A673 (cell line): Measurements from ENCODE around the gene POFUT1. TPM values are rescaled to one million over a fixed set of nuclear protein-coding genes. Genes with fewer than 3 reads are reported as not detected.

Source experiments
- BruUV-seq: library from RNA; stranded (reverse); fragments of 400-500 nt; replicated peaks from 2 replicates; lab custom pipeline; 2021; lab: Mats Ljungman, UMichigan
- CTCF ChIA-PET: fragments of 300-600 bp; sonication (Branson Sonifier 250); formaldehyde crosslinking; loops from one replicate; lab custom pipeline; 2022; ENCODE audit warnings: antibody characterized with exemption; lab: Charles Lee
- POLR2A ChIA-PET: fragments of 300-600 bp; sonication (Branson Sonifier 250); formaldehyde crosslinking; loops from one replicate; lab custom pipeline; 2022; ENCODE audit warnings: antibody characterized with exemption; ENCODE audit not compliant: low non-redundant PET; lab: Charles Lee
- DNase-seq: peaks from one replicate; pipeline ENCODE4 v3.0.0-alpha.2; 2015; ENCODE audit warnings: low spot score
- H3K27ac ChIP-seq: fragments of 200-600 bp; sonication (generic); 2 replicates; pipeline ENCODE4 v1.5.1; 2016; ENCODE audit warnings: mixed run types, low read depth, mild to moderate bottlenecking, mixed read lengths, antibody characterized with exemption, low read length; ENCODE audit not compliant: poor library complexity, severe bottlenecking
- H3K27me3 ChIP-seq: fragments of 200-600 bp; sonication (generic); replicated peaks from 2 replicates; pipeline ENCODE4 v1.6.1; 2017; ENCODE audit warnings: mixed run types, low read depth, mild to moderate bottlenecking, mixed read lengths, antibody characterized with exemption, low read length; ENCODE audit not compliant: insufficient read depth, poor library complexity
- H3K36me3 ChIP-seq: fragments of 200-600 bp; sonication (generic); 2 replicates; pipeline ENCODE4 v1.6.1; 2016; ENCODE audit warnings: mixed run types, mild to moderate bottlenecking, mixed read lengths, antibody characterized with exemption, low read length; ENCODE audit not compliant: insufficient read depth, poor library complexity, severe bottlenecking
- H3K4me1 ChIP-seq: fragments of 200-600 bp; sonication (generic); 2 replicates; pipeline ENCODE4 v1.6.1; 2017; ENCODE audit warnings: mixed run types, mild to moderate bottlenecking, mixed read lengths, antibody characterized with exemption, low read length; ENCODE audit not compliant: insufficient read depth, poor library complexity, severe bottlenecking
- H3K4me3 ChIP-seq: fragments of 200-600 bp; sonication (generic); 2 replicates; pipeline ENCODE4 v1.5.1; 2016; ENCODE audit warnings: low read depth, mixed run types, mild to moderate bottlenecking, mixed read lengths, low read length; ENCODE audit not compliant: poor library complexity, severe bottlenecking
- H3K9me3 ChIP-seq: fragments of 200-600 bp; sonication (generic); 2 replicates; pipeline ENCODE4 v1.6.1; 2016; ENCODE audit warnings: mixed run types, low read depth, mild to moderate bottlenecking, mixed read lengths, antibody characterized with exemption, low read length; ENCODE audit not compliant: poor library complexity, severe bottlenecking
- CTCF ChIP-seq: fragments of 300-800, 200-600 bp; sonication (generic); conservative IDR thresholded peaks from 2 replicates; pipeline ENCODE4 v1.5.1; 2017; ENCODE audit warnings: low read depth, mild to moderate bottlenecking, antibody characterized with exemption, low read length, moderate library complexity, mixed read lengths
- EZH2 ChIP-seq: fragments of 200-600 bp; sonication (generic); IDR thresholded peaks from 2 replicates; pipeline ENCODE4 v1.6.1; 2017; ENCODE audit warnings: borderline replicate concordance, low read depth, mild to moderate bottlenecking, mixed read lengths, antibody characterized with exemption, low read length; ENCODE audit not compliant: poor library complexity, severe bottlenecking
- intact Hi-C: fragments of 100-400 bp; cut with micrococcal nuclease; formaldehyde crosslinking; loops from one replicate; pipeline ENCODE4 v1.10.0; 2022; ENCODE audit not compliant: unreplicated experiment
- total RNA-seq: library from RNA; stranded (reverse); gene quantifications from 2 replicates; pipeline ENCODE4 v1.2.3, GENCODE V29; 2021

Gene POFUT1
- total RNA-seq, 1 experiment from 2014 or later: 55.9 TPM

- ChIA-PET POLR2A (no interaction called here), CTCF (no interaction called here)
- Histone ChIP-seq H3K9me3 (no peaks in the 10 kb centered on the region), H3K36me3 (peaks cover 40% of the 10 kb centered on the region), H3K27ac (no peak overlapping the region), H3K27me3 (no peaks in the 10 kb centered on the region), H3K4me1 (peaks cover 9% of the 10 kb centered on the region), H3K4me3 (no peak overlapping the region)
- intact Hi-C loops: no loop called here
- TF ChIP-seq CTCF (no peak), EZH2 (no peak)
- no TSS peak for BruUV-seq
- DNase-seq: no peak
These were observed 28.4 kb downstream of the POFUT1 start for GRCh38 chr20:32236048-32236533.

GRCh38 chr20:32236819-32237218 lies 29.1 kb downstream of the POFUT1 start:
- H3K4me3 ChIP-seq: no peak overlapping the region
- H3K27me3 ChIP-seq: no peaks in the 10 kb centered on the region
- H3K4me1 ChIP-seq: peaks cover 6% of the 10 kb centered on the region
- CTCF ChIA-PET: no interaction called here
- POLR2A ChIA-PET: no interaction called here
- DNase-seq: no peak
- BruUV-seq: no TSS peak
- H3K36me3 ChIP-seq: peaks cover 33% of the 10 kb centered on the region
- TF ChIP-seq EZH2 (no peak), CTCF (no peak)
- intact Hi-C loops: no loop called here
- H3K9me3 ChIP-seq: no peaks in the 10 kb centered on the region
- no peak overlapping the region for H3K27ac ChIP-seq

GRCh38 chr20:32237419-32237818 lies 29.7 kb downstream of the POFUT1 start:
- peaks cover 28% of the 10 kb centered on the region for H3K36me3 ChIP-seq
- no peaks in the 10 kb centered on the region for H3K27me3 ChIP-seq
- intact Hi-C loops: no loop called here
- TF ChIP-seq CTCF: no peak
- no peak for TF ChIP-seq EZH2
- no peaks in the 10 kb centered on the region for H3K9me3 ChIP-seq
- POLR2A ChIA-PET: no interaction called here
- BruUV-seq: TSS peak; percentile 31
- no peaks in the 10 kb centered on the region for H3K4me1 ChIP-seq
- DNase-seq: no peak
- H3K4me3 ChIP-seq: no peak overlapping the region
- CTCF ChIA-PET: no interaction called here
- H3K27ac ChIP-seq: no peak overlapping the region
